ENCODE results near the gene GRIK5.

The GRIK5 gene

DNA sequence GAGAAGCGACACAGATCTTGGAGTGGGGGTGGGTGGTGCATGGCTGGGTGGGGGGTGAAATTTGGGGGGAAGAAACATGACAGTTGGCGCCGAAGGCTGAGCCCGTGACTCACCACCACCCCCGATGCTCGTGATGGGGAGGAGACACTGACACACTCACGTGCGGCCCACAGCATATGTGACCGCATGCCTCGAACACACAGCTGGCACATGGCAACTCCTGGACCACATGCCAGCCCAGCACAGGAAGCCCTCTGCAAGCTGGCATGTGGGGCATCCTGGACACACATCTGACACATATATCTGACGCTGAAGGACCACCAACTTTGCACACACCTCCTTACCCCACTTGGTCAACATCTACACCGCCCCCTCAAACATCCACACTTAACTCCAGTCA, 1.2 kb upstream of the GRIK5 start:
- no peak for TF ChIP-seq CTCF (IDR thresholded peaks at IDR 0.05; ENCODE audit: insufficient read depth, low read length, poor library complexity, severe bottlenecking)
- H3K36me3 ChIP-seq (ENCODE audit: control insufficient read depth, insufficient read depth, low read length) = no peaks in the 10 kb centered on the region
- no peak for DNase-seq (ENCODE audit: extremely low read depth, insufficient read length)
- H3K4me3 ChIP-seq (replicated peaks; ENCODE audit: low read depth, low read length) = no peak overlapping the region
- H3K27me3 ChIP-seq (replicated peaks; ENCODE audit: control insufficient read depth, insufficient read depth, low read length) = peaks cover 7% of the 10 kb centered on the region

DNA sequence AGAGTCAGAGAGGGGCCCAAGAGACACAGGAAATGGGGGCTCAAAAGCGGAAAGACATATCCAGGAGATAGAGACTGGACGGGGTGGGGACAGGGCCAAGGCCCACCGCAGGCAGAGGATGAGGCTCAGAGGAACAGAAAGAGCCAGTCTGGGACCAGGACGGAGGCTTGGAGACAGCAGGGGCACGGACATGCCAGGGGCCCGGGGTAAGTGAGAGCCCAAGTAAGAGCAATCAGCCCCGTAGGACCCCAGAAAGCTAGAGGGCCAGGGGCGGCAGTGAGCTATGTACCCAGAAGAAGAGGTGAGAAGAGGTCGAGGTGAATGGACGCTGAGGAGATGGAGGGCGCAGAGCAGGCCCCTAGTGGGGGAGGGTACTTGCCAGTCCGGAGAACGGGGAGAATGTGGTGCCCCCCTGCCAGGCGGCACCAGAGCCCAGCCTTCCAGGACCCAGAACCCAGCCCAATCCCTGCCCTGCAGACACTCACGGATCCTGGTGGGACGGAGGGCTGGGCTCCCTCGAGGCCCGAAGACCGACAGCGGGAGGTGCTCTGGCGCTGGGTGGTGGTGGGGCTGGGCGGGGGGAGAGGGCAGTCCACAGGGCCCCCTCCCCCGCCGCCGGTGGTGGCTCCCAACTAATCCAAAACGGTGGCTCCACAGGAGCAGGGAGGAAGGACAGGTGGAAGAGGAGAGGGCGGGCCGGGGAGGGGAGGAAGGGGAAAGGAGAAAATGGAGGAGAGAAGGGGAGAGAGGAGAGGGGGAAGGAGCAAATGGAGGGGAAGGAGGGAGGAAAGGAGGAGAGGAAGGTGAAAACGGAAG, 1.0 kb downstream of the GRIK5 start:
- H3K27me3 ChIP-seq (replicated peaks; ENCODE audit: control insufficient read depth, insufficient read depth, low read length) = peaks cover 7% of the 10 kb centered on the region
- H3K36me3 ChIP-seq (ENCODE audit: control insufficient read depth, insufficient read depth, low read length) = no peaks in the 10 kb centered on the region
- no peak overlapping the region for H3K4me3 ChIP-seq (replicated peaks; ENCODE audit: low read depth, low read length)
- DNase-seq (ENCODE audit: extremely low read depth, insufficient read length) = no peak
- no peak for TF ChIP-seq CTCF (IDR thresholded peaks at IDR 0.05; ENCODE audit: insufficient read depth, low read length, poor library complexity, severe bottlenecking)

DNA sequence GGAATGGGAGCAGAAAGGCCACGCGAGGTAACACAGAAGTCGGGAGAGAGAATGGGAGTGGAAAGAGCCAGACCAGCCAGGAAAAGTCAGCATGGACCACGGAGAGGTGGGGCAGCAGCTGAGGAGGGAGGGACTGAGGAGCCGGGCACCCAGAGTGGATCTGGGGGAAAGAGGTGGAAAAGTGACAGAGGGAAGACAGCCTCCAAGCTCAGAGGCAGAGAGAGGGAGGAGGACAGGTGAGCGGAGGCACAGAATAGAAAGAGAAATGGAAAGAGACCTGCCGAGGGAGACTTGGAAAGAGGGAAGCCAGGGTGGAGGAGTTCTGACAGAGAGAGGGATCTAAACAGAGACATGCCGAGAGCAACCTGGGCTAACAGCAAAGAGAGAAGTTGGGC, 1.6 kb downstream of the GRIK5 start:
- DNase-seq (ENCODE audit: extremely low read depth, insufficient read length) = no peak
- H3K36me3 ChIP-seq (ENCODE audit: control insufficient read depth, insufficient read depth, low read length) = no peaks in the 10 kb centered on the region
- no peak for TF ChIP-seq CTCF (IDR thresholded peaks at IDR 0.05; ENCODE audit: insufficient read depth, low read length, poor library complexity, severe bottlenecking)
- no peak overlapping the region for H3K4me3 ChIP-seq (replicated peaks; ENCODE audit: low read depth, low read length)
- peaks cover 7% of the 10 kb centered on the region for H3K27me3 ChIP-seq (replicated peaks; ENCODE audit: control insufficient read depth, insufficient read depth, low read length)

GRCh38 chr19:42067315-42067888, 2.6 kb downstream of the GRIK5 start:
- Histone ChIP-seq H3K36me3 (ENCODE audit: control insufficient read depth, insufficient read depth, low read length) (no peaks in the 10 kb centered on the region), H3K4me3 (replicated peaks; ENCODE audit: low read depth, low read length) (no peak overlapping the region), H3K27me3 (replicated peaks; ENCODE audit: control insufficient read depth, insufficient read depth, low read length) (peaks cover 7% of the 10 kb centered on the region)
- DNase-seq (ENCODE audit: extremely low read depth, insufficient read length) = no peak
- TF ChIP-seq CTCF (IDR thresholded peaks at IDR 0.05; ENCODE audit: insufficient read depth, low read length, poor library complexity, severe bottlenecking) = no peak

DNA sequence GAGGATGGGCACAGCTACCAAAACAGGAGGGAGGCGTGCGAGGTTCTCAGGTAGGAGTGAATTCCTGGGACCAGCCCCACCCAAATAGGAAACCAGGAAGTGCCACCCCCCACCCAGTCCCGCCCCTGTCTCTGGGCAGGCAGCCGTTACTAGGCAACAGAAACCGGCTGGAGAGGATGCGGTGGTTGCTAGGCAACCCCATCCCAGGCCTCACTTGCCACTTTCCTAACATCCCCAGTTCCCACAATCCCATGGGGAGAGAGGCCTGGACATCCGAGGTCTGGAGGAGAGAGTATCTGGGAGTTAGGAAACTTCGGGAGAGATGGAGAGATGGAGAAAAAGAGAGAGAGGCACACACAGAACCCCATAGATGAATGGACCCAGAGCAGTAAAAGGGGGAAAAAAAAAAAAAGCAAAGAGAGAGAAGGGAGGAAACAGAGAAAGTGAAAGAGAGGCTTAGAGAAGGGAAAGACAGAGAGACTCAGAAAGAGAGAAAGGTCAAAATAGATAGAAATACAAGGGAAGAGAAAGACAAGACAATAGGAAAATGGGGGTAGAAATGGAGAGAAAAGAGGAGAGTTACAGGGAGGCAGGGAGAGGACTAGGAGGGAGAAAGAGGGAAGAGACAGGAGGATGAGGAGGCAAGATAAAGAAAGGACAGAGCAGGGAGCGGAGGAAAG, 3.8 kb downstream of the GRIK5 start:
- H3K36me3 ChIP-seq (ENCODE audit: control insufficient read depth, insufficient read depth, low read length) = no peaks in the 10 kb centered on the region
- no peak for DNase-seq (ENCODE audit: extremely low read depth, insufficient read length)
- H3K27me3 ChIP-seq (replicated peaks; ENCODE audit: control insufficient read depth, insufficient read depth, low read length) = peaks cover 7% of the 10 kb centered on the region
- H3K4me3 ChIP-seq (replicated peaks; ENCODE audit: low read depth, low read length) = no peak overlapping the region
- no peak for TF ChIP-seq CTCF (IDR thresholded peaks at IDR 0.05; ENCODE audit: insufficient read depth, low read length, poor library complexity, severe bottlenecking)

Measured in GM06990 (cell line).